ENCODE measurements around the gene RGS5. TPM values are rescaled to one million over a fixed set of nuclear protein-coding genes. Genes with fewer than 3 reads are reported as not detected.

Gene RGS5
- polyA plus RNA-seq, 3 donors: 8.1 to 11.5 (median 10.8) TPM

DNA sequence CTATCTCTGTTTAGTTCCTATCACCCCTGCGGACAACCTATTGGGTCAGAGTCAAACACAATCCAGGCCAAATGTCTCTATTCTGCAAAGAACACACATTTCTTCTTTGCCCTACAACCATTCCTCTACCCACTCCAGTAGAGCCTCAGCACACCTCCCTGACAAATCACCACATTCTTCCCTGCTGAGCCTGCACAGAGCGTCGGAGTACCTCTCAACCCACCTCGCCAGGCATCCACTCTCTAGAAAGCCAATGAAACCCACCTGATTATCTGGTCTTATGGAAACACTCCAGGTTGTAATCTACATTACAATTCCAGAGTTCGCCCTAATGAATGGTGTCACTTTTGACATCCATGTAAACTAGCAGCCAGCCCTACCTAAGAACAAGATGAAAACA lies 47.1 kb downstream of the RGS5 start:
- no peak for DNase-seq

DNA sequence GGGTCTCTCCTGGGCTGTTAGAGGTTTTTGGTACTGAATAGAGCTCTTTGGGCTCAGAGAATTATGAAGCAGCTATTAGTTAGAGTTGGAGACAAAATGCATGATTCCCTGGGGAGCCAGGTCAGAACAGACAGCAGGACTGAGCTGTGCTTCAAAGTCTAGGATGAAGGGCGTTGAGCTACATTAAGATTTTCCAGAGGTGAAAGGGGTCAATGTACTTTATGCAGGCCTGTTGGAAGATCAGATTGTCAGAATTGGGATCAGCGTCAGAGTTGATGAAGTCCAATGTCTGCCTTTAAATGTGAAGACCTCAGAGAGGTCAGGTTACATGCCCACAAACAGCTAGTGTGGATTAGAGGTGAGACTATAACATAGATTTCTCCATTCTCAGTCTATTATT lies 53.8 kb downstream of the RGS5 start:
- DNase-seq: no peak

DNA sequence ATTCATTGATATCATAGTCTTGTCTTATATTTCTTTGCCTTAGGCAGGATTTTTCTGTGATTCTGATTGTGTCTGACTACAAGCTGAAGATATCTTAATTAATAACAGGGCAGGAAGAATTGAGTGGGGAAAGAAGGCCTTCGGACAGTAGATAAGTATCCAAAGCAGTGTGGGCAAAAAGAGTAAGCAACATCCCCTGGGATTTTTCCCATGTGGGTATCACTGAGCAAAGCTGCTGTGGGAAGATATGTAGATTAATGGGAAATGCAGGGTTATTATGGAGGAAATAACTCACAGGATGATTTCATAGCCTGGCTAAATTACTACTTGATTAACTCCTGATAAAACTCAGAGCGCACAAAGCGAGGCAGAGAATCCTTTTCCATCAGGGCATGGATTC lies 55.7 kb downstream of the RGS5 start:
- DNase-seq: no peak

DNA sequence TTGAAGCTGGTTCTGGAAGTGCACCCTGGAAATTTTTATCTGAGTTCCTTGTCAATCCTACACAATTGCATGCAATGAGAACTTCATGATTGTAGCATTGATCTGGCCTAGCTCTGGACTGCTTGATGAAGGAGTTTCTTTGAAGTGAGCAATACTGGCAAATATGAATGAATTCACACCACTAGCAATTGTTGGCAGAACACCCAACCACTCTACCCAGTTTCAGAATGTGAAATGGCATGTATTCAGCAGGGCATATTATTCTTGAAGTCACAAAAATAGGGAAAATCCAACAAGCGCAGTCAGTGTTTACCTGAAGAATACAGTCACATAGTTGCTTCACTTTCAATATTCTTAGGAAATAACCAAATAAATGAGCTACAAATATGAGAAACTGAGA lies 57.3 kb downstream of the RGS5 start:
- no peak for DNase-seq

DNA sequence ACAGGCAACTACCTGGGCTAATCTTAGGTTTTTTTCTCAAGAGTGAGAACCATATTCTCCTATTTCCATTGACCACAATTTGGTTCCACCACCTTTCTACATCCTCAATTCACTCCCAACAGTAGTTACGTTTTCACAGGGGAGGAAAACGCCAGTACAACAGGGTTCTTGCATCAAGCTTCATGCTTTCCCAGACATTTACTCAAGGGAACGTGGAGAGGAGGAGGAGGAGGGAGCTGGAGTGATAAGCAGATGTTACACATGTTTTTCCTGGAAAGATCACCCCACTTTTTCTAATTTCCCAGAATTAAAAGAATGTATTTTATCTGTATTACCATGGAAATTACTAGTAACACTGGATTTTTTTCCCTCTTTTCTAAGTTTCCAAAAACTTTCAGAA lies 58.3 kb downstream of the RGS5 start:
- no peak for DNase-seq

DNA sequence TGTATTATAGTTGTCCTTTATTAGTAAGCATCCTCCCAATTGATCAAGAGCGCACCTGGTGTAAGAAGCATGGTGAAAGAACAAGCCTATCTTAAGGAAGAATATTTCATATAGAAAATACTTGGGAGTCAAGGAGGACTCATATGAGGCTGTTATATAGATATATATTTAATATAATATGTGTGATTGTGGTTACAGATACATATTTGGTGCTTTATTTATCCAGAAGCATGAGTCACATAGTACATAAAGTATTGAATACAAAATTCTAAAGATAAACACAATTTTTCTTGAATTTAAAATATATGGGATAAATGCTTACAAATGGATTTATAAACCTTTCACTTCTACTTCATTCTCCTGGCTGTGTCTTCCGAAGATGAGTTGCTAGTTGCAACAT lies 60.6 kb downstream of the RGS5 start:
- no peak for DNase-seq

DNA sequence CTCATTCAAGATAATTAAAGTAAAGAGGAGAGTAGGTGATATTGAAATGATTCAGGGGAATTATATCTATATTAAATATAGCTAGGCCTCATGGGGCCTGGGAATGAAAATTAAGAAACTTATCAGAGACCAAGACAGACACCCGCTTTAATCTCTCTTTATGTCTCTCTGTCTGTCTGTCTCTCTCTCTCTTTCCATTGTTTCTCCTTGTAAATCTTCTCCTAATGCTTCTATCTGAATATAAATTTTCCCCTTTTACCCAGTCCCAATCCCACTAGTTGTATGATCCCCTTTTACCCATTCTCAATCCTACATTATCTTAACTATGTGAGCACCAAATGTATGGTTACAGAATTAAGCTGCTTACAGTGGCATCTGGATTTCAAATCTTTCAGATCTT lies 61.2 kb downstream of the RGS5 start:
- DNase-seq: no peak

DNA sequence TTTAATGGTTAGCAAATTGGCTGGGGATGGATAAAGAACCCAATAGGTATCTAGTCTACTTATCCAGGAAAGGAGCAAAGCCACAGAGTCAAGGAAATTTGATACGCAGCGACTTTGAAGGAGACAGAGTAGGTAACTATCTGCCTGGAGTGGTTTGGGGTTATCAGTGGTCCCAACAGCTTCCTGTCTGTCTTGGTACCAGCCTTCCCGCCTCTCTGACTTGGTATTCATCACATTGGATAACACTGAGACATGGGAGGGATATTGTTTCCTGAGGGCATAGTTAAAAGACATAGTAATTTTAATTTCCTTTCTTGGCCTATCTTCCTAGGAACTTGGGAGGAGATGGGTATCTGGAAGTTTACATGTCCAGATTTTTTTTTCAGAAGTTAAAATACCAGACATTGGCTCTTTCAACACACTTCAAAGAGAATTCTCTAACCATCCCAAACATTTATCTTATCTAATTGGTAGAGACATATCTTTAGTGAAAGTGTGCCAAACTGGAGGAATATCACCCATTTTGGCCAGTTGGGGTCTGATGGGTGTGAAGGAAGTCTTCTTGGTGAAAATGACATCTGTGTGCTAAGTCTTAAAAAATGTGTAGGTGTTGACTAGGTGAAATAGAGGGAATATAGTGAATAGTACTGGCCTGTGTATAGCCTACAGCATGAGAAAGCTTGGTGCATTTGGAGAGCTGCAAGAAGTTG lies 65.0 kb downstream of the RGS5 start:
- DNase-seq: no peak

DNA sequence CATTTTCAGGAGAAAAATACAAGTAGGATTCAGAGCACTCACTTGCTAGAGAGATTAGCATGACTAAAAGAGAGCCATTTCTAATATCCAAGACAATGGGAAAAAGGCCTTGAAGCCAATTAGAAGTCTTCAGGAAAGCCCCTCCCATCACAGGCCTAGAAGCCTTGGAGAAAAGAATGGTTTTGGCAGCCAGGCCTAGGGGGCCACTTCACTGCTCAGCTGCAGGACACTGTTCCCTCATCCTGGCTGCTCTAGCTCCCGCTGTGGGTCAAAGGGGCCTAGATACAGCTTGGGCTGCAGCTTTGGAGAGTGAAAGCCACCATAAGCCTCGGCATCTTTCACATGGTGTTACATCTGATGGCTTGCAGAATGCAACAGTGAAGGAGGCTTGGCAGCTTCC lies 70.7 kb downstream of the RGS5 start:
- DNase-seq: no peak

DNA sequence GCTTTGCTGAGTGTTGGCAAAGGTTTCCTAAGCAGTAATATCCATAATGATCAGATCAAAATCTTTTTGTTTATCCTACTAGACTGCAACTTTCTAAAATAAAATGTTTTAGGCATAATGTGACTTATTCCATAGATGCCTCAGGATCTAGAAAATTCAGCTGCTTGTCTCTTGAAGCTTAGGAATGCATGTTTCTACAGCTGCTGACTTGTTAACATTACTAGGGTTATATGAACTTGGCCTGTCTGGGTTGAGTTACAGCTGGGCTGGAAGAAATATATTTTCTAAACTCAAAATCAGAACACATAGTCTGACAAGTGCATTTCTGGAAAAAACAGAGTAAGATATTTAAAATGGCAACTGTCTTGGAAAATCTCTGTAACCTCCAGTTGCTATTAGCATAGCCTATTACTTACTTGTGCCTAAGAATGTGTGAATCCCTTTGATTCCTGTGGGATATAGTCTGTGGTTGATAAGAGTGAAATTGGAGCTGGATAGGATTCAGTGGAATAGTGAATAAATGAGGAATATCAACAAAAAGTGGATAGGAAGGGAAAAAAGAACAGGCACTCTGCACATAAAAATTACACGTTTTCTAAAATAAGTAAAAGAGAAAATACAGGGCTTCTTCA lies 72.4 kb downstream of the RGS5 start:
- no peak for DNase-seq

DNA sequence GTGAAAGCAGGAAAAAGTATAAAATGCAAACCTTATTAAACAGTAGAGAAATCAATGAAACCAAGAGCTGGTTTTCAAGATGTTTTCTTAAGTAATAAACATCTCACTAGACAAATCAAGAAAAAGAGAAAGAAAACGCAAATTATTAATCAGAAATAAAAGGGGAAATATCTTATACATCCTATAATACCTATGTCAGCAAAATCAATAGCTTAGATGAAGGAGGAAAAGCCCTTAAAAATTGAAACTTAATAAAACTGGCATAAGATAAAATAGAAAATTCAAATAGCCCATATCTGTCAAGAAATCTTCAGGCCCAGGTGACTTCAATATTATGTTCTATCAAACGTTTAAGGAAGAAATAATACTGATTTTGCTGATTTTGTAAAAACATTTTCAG lies 74.4 kb downstream of the RGS5 start:
- DNase-seq: no peak

DNA sequence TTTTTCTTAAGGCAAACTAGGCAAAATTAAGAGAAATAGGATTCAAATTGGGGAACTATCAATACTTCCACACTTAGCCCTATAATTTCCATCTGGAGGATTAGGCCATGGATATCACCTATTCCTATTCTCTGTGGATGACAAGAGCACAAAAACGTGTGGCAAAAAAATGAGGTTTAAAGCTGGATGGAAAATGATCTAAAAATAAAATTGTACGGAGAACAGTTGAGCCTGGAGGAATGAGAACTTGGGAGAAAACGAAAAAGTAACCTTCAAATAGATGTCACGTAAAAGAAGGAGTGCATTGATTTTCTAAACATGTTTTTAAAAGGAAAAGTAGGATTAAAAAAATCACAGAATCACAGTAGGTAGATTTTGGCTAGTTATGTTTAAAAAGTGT lies 77.9 kb downstream of the RGS5 start:
- no peak for DNase-seq

DNA sequence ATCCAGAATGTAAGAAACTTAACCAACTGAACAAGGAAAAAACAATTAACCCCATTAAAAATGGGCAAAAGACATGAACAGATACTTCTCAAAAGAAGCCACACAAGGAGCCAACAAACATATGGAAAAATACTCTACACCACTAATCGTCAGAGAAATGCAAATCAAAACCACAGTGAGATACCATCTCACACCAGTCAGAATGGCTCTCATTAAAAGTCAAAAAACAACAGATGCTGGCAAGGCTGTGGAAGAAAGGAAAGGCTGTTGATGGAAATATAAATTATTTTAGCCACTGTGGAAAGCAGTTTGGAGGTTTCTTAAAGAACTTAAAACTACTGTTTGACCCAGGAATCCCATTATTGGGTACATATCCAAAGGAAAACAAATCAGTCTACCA lies 82.3 kb downstream of the RGS5 start:
- DNase-seq: no peak

DNA sequence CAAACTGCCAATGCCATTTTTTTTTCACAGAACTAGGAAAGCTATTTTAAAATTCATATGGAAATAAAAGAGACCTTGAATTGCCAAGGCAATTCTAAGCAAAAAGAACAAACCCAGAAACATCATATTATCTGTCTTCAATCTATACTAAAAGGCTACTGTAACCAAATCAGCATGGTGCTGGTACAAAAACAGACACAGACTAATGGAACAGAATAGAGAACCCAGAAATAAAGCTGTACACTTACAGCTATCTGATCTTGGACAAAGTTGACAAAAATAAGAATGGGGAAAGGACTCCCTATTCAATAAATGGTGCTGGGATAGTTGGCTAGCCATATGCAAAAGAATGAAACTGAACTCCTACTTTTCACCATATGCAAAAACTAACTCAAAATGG lies 83.0 kb downstream of the RGS5 start:
- no peak for DNase-seq

DNA sequence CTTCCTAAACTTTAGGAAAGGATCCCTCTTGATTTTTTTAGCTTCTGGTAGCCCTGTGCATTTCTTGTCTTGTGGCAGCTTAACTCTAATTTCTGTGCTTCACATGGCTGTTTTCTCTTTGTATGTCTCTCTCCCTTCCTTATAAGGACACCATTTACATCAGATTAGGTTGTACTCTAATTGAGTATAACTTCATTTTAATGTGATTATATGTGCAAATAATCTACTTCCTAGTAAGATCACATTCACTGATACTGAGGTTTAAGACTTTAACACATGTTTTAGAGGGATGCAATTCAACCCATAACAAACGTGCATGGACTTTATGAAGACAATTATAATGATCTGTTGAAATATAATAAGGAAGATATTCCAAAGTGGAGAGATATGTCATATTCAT lies 86.8 kb downstream of the RGS5 start:
- DNase-seq: no peak

DNA sequence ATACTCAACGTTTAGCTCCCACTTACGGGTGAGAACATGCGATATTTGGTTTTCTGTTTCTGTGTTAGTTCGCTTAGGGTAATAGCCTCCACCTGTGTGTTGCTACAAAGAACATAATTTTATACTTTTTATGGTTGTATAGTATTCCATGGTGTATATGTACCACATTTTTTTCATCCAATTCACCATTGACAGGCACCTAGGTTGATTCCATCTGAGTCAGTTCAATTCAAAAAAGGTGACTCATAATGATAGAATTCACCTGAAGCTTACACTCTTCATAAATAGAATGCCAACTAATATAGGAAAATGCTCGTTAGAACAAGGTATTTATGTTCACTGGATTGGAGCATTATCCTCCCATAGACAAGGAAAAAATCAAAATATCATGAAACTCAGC lies 95.1 kb downstream of the RGS5 start:
- DNase-seq: no peak

DNA sequence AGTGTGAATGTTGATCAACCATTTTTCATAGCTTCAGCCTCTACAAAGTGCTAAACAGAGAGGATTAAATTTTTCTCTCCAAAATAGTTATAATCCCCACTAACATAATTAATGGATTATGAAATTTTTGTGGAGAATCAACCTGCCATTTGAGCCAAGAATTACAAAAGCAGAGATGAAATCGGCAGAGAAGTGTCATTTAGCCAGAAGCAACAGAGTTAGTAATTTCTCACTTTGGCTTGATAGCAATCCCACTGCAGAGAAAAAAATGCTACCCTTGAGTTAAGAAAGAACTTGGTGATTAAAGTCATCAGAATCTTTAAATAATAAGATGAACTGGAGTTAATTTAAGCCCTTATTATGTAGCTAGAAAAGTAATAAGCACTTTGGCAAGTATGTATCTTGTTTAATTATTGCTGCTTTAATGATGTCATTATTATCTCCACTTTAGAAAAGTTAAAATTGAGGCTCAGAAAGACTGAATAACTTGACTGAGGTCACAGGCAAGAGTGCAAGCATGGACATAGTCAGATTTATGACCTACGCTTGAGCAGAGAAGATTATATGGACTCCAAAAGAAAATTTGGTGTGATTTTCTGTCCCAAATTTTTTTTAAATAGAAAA lies 96.2 kb downstream of the RGS5 start:
- no peak for DNase-seq

DNA sequence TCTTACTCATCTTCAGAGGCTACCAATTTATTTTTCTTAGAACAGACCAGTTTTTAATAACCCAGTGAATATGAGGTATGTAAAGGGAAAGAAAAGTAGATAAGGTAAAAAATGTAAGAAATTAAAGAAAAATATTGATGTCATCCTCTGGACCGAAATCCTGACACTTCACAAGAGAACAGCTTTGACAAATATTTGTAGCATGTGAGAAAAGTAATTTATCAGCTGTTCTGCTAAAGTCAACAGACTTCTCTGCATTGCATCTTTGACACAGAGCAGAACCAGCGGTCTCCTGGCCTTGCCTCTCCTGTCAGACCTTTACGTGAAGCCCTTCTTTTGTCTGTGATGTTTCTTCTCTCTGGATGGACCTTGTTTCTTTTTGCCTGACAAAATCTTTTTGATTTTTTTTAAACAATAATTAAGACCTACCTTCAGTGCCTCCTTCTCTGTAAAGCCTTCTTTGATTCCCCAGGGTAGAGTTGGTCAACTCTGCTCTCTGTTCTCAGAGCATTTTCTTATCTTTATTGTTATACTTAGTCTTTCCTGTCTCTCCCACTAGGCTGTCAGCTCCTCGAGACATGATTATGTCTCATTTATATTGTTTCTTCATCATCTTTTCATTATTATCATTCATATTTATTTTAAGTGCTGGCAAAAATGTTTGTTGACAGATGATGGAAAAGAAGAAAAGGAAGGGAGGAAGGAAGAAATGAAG lies 98.2 kb downstream of the RGS5 start:
- DNase-seq: no peak

DNA sequence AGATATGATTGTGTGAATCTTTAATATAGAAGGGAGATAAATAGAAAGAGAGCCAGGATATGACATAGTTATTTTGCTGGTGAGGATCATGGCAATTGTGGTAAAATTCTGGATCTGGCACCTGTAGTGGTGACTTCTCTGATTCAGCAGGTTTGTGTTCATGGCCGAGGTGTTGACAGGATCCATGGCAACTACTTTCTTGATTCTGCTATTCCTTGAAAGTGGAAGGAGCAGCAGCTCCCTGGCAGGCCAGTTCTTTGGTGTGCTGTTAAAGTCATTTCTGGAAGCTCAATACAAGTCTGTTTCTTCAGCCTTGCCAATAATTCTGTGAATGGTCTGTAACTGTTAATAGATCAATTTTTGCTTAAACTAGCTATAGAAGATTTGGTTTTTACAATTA lies 100.1 kb downstream of the RGS5 start:
- DNase-seq: no peak

DNA sequence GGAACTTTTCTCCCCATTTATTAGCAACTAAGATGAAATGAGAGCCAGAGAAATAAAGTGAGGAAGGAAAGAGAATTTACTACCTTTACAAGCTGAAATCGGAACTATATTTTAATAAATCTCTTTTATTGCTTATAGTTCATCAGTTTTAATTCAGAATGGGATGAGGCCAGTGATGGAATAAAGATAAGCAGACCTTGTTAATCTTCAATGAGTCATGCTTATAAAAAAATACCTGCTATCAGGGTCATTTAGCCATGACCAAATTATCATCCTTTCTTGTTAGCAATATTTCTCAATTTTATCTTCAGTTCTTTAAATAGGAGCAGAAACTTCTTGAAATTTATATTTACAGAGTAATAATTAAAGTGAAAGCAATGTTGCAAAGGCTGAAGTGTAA lies 107.5 kb downstream of the RGS5 start:
- DNase-seq: no peak

DNA sequence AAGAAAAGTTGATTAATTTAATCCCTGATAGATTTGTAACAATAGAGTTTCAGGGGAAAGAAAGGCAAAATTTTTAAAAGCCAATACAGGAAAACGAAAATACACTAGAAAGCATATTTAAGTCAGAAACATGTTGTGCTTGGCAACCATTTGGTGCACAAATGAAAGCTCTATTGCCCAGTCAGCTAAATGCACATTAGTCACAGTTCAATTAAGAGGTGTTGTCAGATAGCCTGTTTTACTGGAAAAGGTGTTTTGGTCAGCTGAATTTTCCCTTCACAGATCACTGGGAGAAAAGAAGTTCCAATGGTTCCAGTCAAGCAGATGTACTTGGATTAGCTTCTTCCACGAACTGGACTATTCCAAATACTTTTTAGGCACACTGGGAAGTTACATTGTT lies 108.1 kb downstream of the RGS5 start:
- DNase-seq: no peak

DNA sequence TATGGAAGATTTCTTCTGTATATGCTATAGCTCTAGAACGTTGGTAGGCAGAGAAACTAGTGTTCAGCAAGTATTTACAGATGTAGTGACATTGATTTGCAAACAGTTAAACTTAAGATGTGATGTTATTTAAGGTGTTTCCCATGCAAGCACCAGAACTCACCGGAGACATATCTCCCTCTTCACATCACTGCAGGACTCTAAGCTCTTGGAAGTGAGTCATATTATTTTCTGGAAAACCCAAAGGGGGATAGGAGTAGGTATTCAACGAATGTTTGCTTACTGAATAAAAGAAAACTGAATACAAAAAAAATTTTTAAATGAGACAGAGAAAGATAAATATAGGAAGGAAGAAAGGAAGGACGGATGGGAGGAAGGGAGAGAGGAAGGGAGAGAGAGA lies 108.5 kb downstream of the RGS5 start:
- no peak for DNase-seq

DNA sequence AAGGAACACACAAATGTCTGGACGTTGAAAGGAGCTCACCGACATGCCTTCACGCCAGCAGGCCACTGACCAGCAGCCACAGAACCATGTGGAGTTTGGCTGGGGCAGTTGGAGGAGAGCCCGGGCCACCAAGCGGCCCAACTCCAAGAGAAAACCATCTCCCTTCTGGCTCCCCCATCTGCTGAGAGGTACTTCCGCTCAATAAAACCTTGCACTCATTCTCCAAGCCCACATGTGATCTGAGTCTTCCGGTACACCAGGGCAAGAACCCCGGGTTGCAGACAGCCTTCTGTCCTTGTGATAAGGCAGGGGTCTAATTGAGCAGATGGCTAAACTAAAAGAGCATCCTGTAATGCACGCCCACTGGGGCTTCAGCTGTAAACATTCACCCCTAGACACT lies 109.1 kb downstream of the RGS5 start:
- no peak for DNase-seq
